ENCODE data around the gene KIAA1958. TPM values are rescaled to one million over a fixed set of nuclear protein-coding genes. Genes with fewer than 3 reads are reported as not detected.

Gene KIAA1958
- total and polyA plus RNA-seq, 10 of the 15 experiments (the other 5 are each of a cell fraction or from before 2014, with no cell fraction given), result 0.53 to 8.7 (median 4.0) TPM

GRCh38 chr9:112615584-112616266 is 129.1 kb downstream of the KIAA1958 start:
- Histone ChIP-seq H3K27me3 (replicated peaks in 1 of 2; ENCODE audit: control insufficient read depth in 2 of 2, insufficient read depth in 2 of 2, low read length in 1 of 2) (no peaks in the 10 kb centered on the region), H3K4me3 (no peak overlapping the region), H3K9ac (ENCODE audit: control insufficient read depth, insufficient read depth, low read length) (no peak overlapping the region), H3K27ac (ENCODE audit: control insufficient read depth, insufficient read depth) (no peak overlapping the region), H2AFZ (ENCODE audit: control insufficient read depth, low read depth, low read length) (no peak overlapping the region), H4K20me1 (ENCODE audit: control insufficient read depth, insufficient read depth) (no peaks in the 10 kb centered on the region), H3K79me2 (ENCODE audit: control insufficient read depth, insufficient read depth, low read length) (no peaks in the 10 kb centered on the region), H3K36me3 (ENCODE audit: control insufficient read depth in 2 of 2, insufficient read depth in 2 of 2, low read length in 1 of 2) (peaks cover 0 to 2% of the 10 kb centered on the region in 2 experiments; a peak in 1 of 4 replicates), H3K4me1 (ENCODE audit: control insufficient read depth, insufficient read depth, low read length) (no peaks in the 10 kb centered on the region), H3K4me2 (ENCODE audit: control insufficient read depth, insufficient read depth) (no peak overlapping the region), H3K9me3 (replicated peaks; ENCODE audit: control insufficient read depth, insufficient read depth, low read length) (no peaks in the 10 kb centered on the region; the same call in 2 of the 3 replicates)
- ChIA-PET POLR2A (no interaction called here), RAD21 (ENCODE audit: unreplicated experiment) (no interaction called here), CTCF (no interaction called here), SMC1A (ENCODE audit: uncharacterized antibody, unreplicated experiment) (no interaction called here)
- no TSS peak for BruUV-seq (replicated peaks)
- intact Hi-C loops (cut with micrococcal nuclease; ENCODE audit: unreplicated experiment) (no loop called here), in situ Hi-C loops (cut with MboI) (no loop called here)
- ATAC-seq (no peak), FAIRE-seq (no peak), DNase-seq (ENCODE audit: low read depth, low spot score) (no peak)
- no peak for TF ChIP-seq SMC3 (IDR thresholded peaks at IDR 0.05; ENCODE audit: borderline replicate concordance, low read length)
- TF ChIP-seq BCLAF1 (IDR thresholded peaks at IDR 0.05), result no peak
- TF ChIP-seq CREM (IDR thresholded peaks at IDR 0.05; ENCODE audit: low read depth), result no peak
- TF ChIP-seq TBL1XR1 (IDR thresholded peaks at IDR 0.05; ENCODE audit: low read depth, low read length), result no peak
- TF ChIP-seq MEF2B (IDR thresholded peaks at IDR 0.05; ENCODE audit: partially characterized antibody, poor library complexity, severe bottlenecking), result no peak
- TF ChIP-seq SUZ12 (IDR thresholded peaks at IDR 0.05; ENCODE audit: unreplicated experiment), result no peak
- no peak for TF ChIP-seq SP1 (IDR thresholded peaks at IDR 0.05; ENCODE audit: low read depth, low read length)
- TF ChIP-seq NBN (IDR thresholded peaks at IDR 0.05), result no peak
- no peak for TF ChIP-seq SMARCA5 (IDR thresholded peaks at IDR 0.05)
- 26% methylated on average over 2 of the region's 2 CpGs for WGBS (ENCODE audit: insufficient coverage, insufficient replicate concordance, low lambda C conversion rate, missing lambda C conversion rate)

Measured in GM12878 (cell line).